ENCODE measurements around the gene CDK5.
A peak's percentile ranks its signal among the peaks of the same experiment; 100 is the strongest.

The CDK5 gene

DNA sequence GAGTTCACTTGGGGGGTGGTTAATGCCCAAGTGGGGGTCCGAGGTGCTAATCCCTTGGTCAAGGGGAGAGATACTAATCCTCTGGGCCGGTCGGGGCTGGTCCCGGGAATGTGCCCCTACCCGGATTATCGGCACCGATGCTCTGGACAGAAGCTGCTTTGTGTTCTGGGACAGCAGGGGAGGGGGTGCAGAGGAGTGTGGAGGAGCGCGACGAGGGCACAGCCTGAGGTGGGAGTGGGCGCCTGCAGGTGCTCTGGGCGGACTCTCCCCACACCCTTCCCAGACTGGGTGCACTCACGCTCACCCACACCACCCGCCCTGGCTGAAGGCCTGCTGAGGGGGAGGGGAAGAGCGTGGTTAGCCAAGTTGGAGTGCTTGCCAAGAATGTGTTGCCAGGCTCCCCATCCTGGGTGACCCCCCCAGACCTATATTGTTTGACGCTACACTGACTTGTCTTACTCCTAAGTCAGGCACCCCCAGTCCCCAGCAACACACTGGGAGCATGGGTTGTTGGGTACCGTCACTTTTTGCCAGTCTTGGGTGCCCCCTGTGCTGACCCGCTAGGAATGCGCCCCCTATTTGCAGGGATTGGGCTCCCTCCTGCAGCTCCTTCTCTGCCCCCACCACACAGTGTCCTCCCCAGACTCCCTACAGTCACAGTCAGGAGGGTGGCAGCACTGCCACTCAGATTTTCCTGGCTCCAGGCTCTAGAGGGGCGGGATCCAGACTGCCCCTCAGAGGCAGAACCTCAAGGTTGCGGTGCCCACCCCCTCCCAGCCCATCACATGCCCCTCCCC lies 2.9 kb upstream of the CDK5 start:
- peak overlapping the region; percentile 83 for H3K4me3 ChIP-seq (replicated peaks; ENCODE audit: low read depth, low read length)
- TF ChIP-seq CTCF (IDR thresholded peaks at IDR 0.05; ENCODE audit: low read depth, low read length, missing control alignments): peak; percentile 38
- no peak for DNase-seq (ENCODE audit: extremely low read depth, low read depth)

DNA sequence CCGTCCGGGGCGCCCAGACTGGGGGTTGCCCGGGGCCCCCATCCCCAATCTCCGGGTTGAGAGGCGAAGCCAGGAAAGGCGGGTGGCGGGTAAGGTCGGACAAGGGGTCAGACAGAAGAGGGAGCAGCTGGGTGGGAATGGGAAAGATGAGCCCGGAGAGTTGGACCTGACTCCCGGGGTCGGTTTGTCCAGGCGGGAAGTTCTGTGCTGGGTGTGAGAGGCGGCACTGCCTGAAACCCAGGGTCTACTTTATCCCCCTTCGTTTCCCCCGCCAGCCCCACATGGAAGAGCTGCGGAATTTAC lies 2.4 kb upstream of the CDK5 start:
- peak overlapping the region; percentile 83 for H3K4me3 ChIP-seq (replicated peaks; ENCODE audit: low read depth, low read length)
- no peak for TF ChIP-seq CTCF (IDR thresholded peaks at IDR 0.05; ENCODE audit: low read depth, low read length, missing control alignments)
- no peak for DNase-seq (ENCODE audit: extremely low read depth, low read depth)

- DNase-seq (ENCODE audit: extremely low read depth, low read depth): no peak
- H3K4me3 ChIP-seq (replicated peaks; ENCODE audit: low read depth, low read length): peak within 1 kb of the TSS; percentile 83
- peak; percentile 51 for TF ChIP-seq CTCF (IDR thresholded peaks at IDR 0.05; ENCODE audit: low read depth, low read length, missing control alignments)
Observed at GRCh38 chr7:151059367-151060112, 1.8 kb upstream of the CDK5 start, which contains the start of gene SLC4A2. Gene SLC4A2 (plus strand): TSS chr7:151059589. CDS start chr7:151061988, 2,399 bp downstream.

- no peak for TF ChIP-seq CTCF (IDR thresholded peaks at IDR 0.05; ENCODE audit: low read depth, low read length, missing control alignments)
- DNase-seq (ENCODE audit: extremely low read depth, low read depth): no peak
- H3K4me3 ChIP-seq (replicated peaks; ENCODE audit: low read depth, low read length): peak overlapping the region; percentile 83
Observed at GRCh38 chr7:151058781-151059366, 1.2 kb upstream of the CDK5 start.

DNA sequence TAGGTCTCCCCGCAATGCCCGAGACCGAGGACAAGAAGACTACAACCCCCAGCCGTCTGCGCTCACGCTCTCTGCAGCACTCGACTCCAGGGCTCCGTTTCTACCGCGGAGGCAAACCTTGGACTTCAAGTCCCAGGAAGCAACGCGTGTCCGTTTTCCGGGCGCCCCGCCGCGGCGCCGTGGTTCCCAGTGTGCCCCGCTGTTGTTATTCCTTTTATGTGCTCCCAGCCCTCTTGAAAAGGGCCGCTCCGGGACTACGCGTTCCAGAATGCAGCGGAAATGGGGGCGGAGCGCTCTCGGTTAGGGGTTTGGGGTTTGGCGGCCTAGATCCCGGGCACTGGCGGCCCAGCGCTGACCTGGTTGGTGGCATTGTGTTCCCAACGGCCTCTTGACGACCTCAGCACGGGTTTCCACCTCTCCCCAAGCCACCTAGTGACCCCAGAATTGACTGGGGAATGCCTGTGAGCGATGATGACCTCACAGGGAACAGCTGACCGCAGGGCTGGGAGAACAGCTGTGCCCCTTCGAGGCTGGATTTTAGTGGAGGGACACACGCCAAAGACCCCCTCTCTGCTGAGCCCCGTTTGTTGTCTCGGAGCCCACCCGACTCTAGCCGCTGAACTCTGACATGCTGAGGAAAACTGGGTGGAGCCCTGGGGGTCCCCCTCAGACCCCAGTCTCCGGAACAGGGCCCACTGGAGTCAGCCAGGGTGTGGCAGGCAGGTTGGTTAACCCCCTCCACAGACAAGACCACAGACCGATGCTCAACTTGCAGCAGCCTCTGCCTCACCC lies 488 bp upstream of the CDK5 start:
- H3K4me3 ChIP-seq (replicated peaks; ENCODE audit: low read depth, low read length): peak overlapping the region; percentile 83
- no peak for TF ChIP-seq CTCF (IDR thresholded peaks at IDR 0.05; ENCODE audit: low read depth, low read length, missing control alignments)
- peak; percentile 98 for DNase-seq (ENCODE audit: extremely low read depth, low read depth)

Data from HFF-Myc (cell line).